B cell (primary cell): ENCODE results near the gene N4BP2L1.

ENCODE experiments used
- EZH2 ChIP-seq: IDR thresholded peaks from 2 replicates; pipeline ENCODE4 v1.6.1; 2012; ENCODE audit warnings: borderline replicate concordance, low read depth, mild to moderate bottlenecking, moderate library complexity, low read length; ENCODE audit not compliant: insufficient read depth, poor library complexity, severe bottlenecking
- TF ChIP-seq, protein P1 (sequence below): fragments of 200-600 bp; IDR thresholded peaks from one replicate; pipeline ENCODE4 v1.8.0; 2022; ENCODE audit warnings: antibody characterized with exemption, mild to moderate bottlenecking

DNA sequence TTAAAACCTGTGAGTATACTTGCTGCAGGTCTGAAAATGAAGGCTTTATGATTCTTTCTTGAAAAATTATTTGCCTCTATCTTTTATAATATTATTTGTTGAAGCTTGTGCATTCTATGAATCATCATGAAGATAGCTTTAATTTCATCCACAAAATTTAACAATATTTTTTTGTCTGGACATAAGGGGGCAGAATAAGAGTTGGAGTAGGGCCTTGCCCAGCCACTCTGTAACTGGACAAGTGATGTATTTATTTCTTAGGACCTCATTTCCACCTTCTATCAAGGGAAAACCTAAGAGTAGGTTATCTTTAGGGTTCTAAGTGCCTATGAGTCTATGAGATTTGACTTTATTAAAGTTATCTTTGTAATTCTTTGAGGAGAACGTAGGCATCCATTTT, 49.9 kb downstream of the N4BP2L1 start:
- TF ChIP-seq, protein P1, sequence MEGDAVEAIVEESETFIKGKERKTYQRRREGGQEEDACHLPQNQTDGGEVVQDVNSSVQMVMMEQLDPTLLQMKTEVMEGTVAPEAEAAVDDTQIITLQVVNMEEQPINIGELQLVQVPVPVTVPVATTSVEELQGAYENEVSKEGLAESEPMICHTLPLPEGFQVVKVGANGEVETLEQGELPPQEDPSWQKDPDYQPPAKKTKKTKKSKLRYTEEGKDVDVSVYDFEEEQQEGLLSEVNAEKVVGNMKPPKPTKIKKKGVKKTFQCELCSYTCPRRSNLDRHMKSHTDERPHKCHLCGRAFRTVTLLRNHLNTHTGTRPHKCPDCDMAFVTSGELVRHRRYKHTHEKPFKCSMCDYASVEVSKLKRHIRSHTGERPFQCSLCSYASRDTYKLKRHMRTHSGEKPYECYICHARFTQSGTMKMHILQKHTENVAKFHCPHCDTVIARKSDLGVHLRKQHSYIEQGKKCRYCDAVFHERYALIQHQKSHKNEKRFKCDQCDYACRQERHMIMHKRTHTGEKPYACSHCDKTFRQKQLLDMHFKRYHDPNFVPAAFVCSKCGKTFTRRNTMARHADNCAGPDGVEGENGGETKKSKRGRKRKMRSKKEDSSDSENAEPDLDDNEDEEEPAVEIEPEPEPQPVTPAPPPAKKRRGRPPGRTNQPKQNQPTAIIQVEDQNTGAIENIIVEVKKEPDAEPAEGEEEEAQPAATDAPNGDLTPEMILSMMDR: no peak
- TF ChIP-seq EZH2: no peak
